ENCODE results near the gene TBATA.
"Not testable (repeated sequence)": the region's sequence is repeated elsewhere in the genome, so short reads cannot be mapped to it uniquely, and the experiment has no call there.

TBATA gene

DNA sequence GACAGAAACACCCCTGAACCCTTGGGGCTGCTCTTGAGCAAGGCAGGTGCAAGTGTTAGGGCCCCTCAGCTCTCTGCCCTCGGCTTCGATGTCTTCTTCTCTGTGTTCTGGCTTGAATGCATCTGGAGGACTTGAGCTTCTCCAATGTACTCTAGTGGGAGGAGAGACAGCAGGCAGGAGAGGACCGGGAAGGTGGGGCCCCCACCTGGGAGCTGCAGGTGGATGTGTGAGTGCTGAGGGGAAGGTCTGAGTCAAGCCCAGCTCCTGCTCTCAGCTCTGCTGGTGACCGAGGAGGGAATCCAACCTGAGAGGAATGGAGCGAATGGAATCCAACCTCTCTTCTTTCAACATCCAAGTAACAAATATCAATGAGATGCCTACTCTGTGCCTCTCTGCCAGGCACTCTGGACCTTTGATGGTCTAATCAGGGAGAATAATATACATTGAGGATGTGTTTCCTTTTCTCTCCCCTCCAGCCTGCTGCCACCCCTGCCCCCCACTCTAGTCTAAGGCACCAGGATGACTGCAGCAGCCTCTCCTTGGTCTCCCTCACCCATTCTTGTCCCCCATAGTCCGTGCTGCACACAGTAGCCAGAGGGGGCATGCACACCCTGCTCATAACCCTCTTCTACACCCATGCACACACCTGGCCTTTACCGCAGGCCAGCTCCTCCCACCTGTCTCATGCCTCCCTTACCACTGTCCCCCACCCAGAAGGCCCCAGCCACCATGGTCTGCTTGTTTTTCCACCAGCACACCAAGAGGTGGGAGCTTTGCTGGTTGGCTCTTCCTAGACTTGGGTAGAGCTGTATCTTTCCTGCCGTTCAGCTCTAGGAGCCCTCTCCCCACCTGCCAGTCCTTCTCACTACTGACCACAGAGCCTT, 13.6 kb downstream of the TBATA start:
- H3K4me3 ChIP-seq (ENCODE audit: control insufficient read depth, low read depth, low read length): no peak overlapping the region
- DNase-seq (ENCODE audit: low read depth): no peak
- TF ChIP-seq, protein P1, sequence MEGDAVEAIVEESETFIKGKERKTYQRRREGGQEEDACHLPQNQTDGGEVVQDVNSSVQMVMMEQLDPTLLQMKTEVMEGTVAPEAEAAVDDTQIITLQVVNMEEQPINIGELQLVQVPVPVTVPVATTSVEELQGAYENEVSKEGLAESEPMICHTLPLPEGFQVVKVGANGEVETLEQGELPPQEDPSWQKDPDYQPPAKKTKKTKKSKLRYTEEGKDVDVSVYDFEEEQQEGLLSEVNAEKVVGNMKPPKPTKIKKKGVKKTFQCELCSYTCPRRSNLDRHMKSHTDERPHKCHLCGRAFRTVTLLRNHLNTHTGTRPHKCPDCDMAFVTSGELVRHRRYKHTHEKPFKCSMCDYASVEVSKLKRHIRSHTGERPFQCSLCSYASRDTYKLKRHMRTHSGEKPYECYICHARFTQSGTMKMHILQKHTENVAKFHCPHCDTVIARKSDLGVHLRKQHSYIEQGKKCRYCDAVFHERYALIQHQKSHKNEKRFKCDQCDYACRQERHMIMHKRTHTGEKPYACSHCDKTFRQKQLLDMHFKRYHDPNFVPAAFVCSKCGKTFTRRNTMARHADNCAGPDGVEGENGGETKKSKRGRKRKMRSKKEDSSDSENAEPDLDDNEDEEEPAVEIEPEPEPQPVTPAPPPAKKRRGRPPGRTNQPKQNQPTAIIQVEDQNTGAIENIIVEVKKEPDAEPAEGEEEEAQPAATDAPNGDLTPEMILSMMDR (conservative IDR thresholded peaks at IDR 0.05; ENCODE audit: control insufficient read depth, insufficient read depth, low read depth, low read length): no peak

DNA sequence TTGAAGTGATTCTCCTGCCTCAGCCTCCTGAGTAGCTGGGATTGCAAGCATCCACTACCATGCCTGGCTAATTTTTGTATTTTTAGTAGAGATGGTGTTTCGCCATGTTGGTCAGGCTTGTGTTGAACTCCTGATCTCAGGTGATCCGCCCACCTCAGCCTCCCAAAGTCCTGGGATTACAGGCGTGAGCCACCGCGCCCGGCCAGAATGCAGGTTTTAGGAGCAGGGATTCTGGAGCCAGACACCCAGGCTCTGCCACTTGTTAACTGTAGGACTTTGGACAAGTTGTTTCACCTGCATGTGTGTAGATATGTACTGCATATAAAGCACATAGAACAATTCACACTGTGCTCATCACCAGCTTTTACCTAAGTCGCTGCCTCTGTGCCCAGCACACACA, 14.7 kb downstream of the TBATA start:
- DNase-seq (ENCODE audit: low read depth): not testable (repeated sequence)

DNA sequence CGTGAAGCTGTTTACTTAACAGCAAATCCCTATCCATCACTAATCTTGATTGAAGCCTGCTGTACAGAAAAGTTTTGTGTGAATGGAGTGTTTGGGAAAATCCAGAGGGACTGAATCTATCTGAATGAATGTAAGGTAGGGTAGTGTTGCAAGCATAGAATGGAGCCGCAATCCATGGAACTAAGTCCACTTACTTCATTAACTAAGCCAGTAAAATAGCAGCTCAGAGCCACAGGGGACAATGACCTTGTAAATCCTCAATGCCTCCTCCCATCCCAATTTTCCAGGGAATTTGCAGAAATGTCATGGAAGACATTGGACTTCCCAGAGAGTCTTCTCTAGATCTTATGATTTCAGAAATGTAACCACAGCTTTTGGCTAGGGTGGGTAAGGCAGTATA, 15.2 kb downstream of the TBATA start:
- TF ChIP-seq, protein P1 (conservative IDR thresholded peaks at IDR 0.05; ENCODE audit: control insufficient read depth, insufficient read depth, low read depth, low read length): no peak
- no peak overlapping the region for H3K4me3 ChIP-seq (ENCODE audit: control insufficient read depth, low read depth, low read length)
- no peak for DNase-seq (ENCODE audit: low read depth)

More for the DNA sequence above, 14.7 kb downstream of the TBATA start:
- H3K4me3 ChIP-seq (ENCODE audit: control insufficient read depth, low read depth, low read length): not testable (repeated sequence)

DNA sequence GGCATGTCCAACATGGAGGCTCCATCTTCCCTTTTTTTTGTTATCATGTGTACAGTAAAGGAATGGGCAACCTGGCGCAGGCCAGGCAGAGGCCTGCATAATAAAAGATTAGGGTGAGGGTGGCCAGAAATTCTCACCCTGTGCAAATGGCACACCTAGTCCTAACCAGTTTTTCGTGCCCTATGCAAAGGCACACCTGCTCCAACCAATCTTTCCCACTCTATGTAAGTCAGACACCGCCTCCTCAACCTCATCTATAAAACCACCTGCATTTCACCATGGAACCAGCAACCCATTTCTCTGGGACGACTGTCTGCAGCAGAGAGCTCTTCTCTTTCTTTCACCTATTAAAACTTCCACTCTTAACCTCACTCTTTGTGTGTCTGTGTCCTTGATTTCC, 16.1 kb downstream of the TBATA start:
- DNase-seq (ENCODE audit: low read depth): no peak
- TF ChIP-seq, protein P1 (conservative IDR thresholded peaks at IDR 0.05; ENCODE audit: control insufficient read depth, insufficient read depth, low read depth, low read length): no peak
- H3K4me3 ChIP-seq (ENCODE audit: control insufficient read depth, low read depth, low read length): no peak overlapping the region

DNA sequence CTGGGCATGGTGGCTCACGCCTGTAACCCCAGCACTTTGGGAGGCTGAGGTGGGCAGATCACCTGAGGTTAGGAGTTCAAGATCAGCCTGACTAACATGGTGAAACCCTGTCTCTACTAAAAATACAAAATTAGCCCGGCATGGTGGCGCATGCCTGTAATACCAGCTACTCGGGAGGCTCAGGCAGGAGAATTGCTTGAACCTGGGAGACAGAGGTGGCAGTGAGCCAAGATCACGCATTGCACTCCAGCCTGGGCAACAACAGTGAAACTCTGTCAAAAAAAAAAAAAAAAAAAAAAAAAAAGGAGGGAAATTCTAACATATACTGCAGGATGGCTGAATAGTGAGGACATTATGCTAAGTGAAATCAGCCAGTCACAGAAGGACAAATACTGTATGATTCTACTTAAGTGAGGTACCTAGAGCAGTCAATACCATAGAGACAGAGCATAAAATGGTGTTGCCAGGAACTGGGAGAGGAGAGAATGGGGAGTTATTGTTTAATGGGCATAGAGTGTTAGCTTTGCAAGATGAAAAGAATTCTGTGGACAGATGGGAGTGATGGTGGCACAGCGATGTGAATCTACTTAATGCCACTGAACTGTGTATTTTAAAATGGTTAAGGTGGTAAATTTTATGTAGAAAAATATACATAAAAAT, 17.0 kb downstream of the TBATA start:
- DNase-seq (ENCODE audit: low read depth); H3K4me3 ChIP-seq (ENCODE audit: control insufficient read depth, low read depth, low read length): not testable (repeated sequence)

DNA sequence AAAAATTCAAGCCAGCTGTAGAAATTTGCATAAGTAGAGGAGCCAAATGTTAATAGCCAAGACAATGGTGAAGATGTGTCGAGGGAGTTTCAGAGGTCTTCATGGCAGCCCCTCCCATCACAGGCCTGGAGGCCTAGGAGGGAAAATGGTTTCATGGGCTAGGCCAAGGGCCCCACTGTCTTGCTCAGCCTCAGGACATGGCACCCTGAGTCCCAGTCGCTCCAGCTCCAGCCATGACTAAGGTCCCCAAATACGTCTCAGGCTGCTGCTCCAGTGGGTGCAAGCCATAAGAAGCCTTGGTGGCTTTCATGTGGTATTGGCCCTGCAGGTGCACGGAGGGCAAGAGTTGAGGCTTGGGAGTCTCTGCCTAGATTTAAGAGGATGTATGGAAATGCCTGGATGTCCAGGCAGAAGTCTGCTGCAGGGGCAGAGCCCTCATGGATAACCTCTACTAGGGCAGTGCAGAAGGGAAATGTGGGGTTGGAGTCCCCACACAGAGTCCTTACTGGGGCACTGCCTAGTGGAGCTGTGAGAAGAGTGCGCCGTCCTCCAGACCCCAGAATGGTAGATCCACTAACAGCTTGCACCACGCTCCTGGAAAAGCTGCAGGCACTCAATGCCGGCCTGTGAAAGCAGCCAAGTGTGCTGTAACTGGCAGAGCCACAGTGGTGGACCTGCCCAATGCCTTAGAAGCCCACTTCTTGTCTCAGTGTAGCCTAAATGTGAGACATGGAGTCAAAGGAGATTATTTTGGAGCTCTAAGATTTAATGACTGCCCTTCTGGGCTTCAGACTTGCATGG, 19.2 kb downstream of the TBATA start:
- DNase-seq (ENCODE audit: low read depth): no peak
- no peak overlapping the region for H3K4me3 ChIP-seq (ENCODE audit: control insufficient read depth, low read depth, low read length)
- TF ChIP-seq, protein P1 (conservative IDR thresholded peaks at IDR 0.05; ENCODE audit: control insufficient read depth, insufficient read depth, low read depth, low read length): no peak

DNA sequence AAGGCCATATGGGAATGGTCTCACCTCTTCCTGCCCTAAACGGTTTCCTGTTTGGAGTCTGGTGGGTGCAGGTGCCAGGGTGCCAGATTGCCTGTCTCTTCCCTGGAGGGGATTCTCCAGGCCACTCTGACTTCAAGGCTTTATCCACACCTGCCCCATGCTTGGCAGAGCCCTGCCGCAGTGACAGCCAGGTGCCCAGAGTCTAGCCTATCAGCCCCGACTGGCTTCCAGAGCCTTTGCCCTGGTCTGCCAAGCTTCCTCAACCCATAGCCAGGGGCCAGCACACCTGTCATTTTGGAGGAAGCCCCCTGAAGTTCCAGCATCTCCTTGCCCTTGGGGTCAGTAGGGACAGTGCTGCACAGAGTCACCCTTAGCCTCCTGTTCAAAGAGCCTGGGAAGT, 21.6 kb downstream of the TBATA start:
- TF ChIP-seq, protein P1 (conservative IDR thresholded peaks at IDR 0.05; ENCODE audit: control insufficient read depth, insufficient read depth, low read depth, low read length): no peak
- no peak for DNase-seq (ENCODE audit: low read depth)
- H3K4me3 ChIP-seq (ENCODE audit: control insufficient read depth, low read depth, low read length): no peak overlapping the region

Data from fibroblast of mammary gland (primary cell).